ENCODE measurements around the gene GBP5.
"Not testable (repeated sequence)": the region's sequence is repeated elsewhere in the genome, so short reads cannot be mapped to it uniquely, and the experiment has no call there.

GBP5 gene

DNA sequence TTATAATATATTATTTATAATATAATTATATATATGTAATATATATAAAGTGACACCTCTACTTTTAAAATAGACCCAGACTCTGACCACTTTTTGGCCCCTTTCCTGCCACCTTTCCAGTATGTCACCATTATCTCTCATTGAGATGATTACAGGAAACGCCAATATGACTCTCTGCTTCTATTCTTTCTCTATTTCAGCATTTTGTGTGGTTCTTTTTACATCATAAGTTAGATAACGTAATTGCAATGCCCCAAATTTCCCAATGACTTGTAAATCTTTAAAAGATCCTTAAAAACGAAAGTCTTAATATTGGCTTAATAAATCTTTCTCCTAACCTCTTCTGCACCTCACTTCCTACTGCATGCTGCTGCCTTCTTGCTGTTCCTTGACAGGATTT lies 8.1 kb upstream of the GBP5 start:
- DNase-seq (ENCODE audit: low spot score), result no peak

DNA sequence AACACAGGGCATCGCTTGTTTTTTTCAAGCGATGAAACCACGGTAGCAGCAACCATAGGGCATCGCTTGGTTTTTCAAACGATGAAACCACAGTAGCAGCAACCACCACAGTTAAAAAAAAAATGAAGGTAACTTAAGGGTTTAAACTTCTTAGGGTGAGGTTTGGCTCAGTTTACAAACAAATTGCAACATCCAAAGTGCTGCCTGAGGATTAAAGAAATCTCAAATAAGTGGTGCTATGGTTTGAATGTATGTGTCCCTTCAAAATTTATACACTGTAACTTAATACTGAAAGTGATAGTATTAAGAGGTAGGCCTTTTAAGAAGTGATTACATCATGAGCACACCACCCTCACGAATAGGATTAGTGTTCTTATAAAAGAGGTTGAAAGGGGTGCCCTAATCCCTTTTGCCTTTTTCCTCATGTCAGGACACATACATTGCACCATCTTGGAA lies 6.4 kb upstream of the GBP5 start:
- DNase-seq (ENCODE audit: low spot score), result no peak

DNA sequence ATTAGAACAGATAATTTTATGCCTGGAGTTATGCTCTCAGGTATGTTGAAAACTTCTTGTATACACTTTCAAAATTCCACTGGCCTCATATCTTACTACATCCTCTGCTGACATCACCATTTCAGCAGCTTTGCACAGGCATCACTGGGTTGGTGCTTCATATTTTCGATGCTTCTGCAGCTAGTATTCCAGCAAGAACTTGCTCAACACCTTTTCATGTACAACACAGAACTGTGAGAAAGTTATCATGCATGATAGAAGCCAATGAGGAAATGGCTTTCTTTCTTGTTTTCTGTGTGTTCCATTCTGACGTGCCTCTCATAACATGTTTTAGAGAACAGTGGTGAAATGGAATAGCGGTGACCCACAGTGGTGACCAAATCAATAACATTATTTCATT lies 5.1 kb upstream of the GBP5 start:
- DNase-seq (ENCODE audit: low spot score), result no peak

GRCh38 chr1:89276690-89277089 lies 4.0 kb upstream of the GBP5 start:
- DNase-seq (ENCODE audit: low spot score), result no peak

GRCh38 chr1:89274411-89274857 lies 1.8 kb upstream of the GBP5 start:
- no peak for DNase-seq (ENCODE audit: low spot score)

- DNase-seq (ENCODE audit: low spot score), result no peak
These were observed 691 bp upstream of the GBP5 start for GRCh38 chr1:89273324-89273778.

DNA sequence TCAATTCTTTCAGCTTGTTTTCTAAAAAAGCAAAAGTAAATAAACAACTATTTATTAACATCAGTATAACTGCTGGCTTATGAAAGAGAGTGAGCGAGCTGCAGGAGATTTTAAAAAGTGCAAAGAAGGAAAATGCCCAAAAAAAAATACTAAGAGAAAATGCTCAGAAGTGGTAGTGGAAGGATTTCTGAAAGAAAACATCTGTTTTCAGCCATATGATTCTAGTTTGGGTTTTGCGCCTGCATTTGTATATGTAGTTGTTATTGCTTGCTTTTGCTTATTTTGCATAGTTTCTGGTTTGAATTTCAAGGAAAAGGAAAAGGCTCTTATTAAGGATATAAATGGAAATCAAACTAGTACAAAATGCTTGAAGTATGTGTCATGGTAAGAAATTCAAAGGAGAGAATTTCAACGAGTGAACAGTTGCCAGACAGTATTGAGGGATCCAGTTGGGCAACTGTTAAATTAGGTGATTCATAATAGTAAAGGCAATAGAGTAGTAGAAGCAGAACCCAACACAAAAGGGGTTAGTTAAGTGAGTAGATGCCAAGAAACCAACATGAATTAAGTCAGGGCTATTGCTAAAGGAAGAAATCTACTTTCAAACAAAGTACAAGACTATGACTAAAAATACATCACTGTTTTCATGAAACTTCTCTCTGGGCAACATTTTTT lies 1.2 kb downstream of the GBP5 start:
- no peak for DNase-seq (ENCODE audit: low spot score)

- DNase-seq (ENCODE audit: low spot score), result no peak
These were observed 2.2 kb downstream of the GBP5 start for GRCh38 chr1:89270423-89270822.

DNA sequence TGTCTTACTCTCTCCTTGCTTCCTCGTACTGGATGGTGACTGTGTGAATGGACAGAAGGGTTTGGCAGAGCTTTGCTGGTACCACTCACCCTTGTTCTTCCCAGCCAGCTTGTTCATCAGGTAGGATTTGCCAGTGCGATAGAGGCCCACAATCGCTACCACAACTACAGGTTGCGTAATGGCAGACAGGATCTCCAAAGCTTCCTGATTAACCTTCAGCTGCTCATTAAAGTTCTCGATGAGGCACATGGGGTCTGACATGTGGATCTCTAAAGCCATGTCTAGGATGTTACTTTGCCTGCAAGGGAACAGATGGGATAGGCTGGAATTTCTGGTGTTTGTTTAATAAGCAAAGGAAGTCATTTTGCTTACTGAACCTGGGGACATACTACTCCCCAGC lies 3.4 kb downstream of the GBP5 start:
- DNase-seq (ENCODE audit: low spot score), result no peak

- no peak for DNase-seq (ENCODE audit: low spot score)
These were observed 10.0 kb downstream of the GBP5 start for GRCh38 chr1:89262643-89263042.

DNA sequence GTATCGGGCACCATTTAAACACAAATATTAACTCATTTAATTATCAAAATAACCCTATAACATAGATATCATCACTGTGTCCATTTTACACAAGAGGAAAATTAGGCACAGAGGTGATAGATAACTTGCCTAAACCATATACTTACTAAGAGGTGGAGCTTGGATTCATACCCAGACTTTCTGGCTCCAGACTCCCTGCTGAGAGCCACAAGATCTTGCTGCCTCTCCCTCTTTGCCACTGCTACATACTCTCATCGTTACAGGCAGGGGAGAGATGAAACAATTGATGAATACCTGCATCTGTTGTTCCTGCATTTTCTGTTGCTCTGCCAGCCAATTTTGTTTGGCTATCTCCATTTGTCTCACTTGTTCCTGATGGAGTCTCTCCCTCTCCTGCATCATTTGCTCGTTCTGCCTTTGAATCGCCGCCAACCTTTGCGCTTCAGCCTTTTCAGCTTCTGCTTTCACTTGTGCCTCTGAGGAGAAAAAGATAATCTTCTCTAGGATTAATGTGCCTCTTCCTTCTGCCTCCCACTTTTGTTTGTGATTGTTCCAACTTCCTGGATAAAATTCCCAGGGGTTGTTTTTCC lies 10.6 kb downstream of the GBP5 start:
- DNase-seq (ENCODE audit: low spot score), result no peak

- DNase-seq (ENCODE audit: low spot score), result no peak
These were observed 11.9 kb downstream of the GBP5 start for GRCh38 chr1:89260566-89261255.

DNA sequence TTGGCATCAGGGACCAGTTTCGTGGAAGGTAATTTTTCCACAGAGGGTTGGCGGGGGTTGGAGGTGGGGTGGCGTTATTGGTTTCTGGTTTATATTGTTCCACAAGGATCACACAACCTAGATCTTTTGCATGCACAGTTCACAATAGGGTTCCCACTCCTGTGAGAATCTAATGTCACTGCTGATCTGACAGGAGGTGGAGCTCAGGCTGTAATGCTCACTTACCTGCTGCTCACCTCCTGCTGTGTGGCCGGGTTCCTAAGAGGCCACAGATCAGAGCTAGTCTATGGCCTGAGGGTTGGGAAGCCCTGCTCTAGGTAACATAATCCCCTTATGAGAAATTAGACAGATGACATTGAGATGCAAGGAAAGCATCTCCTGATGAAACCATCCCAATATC lies 12.6 kb downstream of the GBP5 start:
- DNase-seq (ENCODE audit: low spot score), result no peak

DNA sequence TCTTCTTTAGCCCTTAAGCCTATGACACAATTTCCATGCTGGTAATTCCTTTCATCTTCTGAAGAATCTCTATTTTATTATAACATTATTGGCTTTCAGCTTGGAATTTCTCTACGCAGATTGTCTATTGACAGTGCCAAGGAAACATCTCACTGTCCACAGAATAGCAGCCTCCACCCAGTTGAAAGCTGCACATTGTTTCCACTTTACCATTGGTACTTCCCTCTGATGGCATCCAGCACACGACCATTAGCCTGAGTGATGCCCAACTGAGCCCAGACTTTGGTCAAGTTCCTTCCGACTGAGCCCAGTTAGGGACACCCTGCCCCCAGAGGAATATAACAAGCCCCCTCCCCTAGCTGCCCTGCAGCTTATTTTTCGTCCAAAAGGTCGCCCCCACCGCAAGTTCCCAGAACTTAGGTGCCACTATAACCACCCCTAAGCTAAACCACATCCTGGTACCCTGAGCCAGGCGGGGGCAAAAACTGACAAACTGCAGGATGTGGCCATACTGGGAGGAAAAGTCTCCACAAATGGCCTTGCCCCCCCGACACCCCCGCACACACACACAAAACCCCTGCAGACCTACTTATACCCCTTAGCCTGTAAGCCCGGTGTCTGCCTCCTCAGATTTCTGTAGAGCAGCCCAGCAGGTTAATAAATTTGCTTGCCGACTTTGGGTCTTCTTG lies 13.2 kb downstream of the GBP5 start:
- DNase-seq (ENCODE audit: low spot score), result no peak

- DNase-seq (ENCODE audit: low spot score), result no peak
These were observed 15.6 kb downstream of the GBP5 start for GRCh38 chr1:89257041-89257440.

- DNase-seq (ENCODE audit: low spot score), result not testable (repeated sequence)
These were observed 17.1 kb downstream of the GBP5 start for GRCh38 chr1:89255581-89255980.

- no peak for DNase-seq (ENCODE audit: low spot score)
These were observed 17.9 kb downstream of the GBP5 start for GRCh38 chr1:89254658-89255287.

DNA sequence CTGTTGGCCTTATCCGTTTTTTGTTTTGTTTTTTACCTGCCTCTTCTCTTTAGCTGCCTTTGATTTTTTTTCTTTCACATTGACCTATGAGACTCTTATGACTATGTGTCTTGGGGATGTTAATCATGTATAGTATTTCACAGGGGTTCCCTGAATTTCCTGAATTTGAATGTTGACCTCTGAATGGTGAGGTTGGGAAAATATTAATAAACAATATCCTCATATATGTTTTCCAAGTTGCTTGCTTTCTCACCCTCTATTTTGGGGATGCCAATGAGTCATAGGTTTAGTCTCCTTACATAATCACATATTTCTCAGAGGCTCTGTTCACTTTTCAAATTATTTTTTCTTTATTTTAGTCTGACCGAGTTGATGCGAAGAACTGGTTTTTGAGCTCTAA lies 29.6 kb downstream of the GBP5 start:
- no peak for DNase-seq (ENCODE audit: low spot score)
